Esophagus mucosa (tissue), 1 donor: ENCODE results near the gene RERE. TPM values are rescaled to one million over a fixed set of nuclear protein-coding genes. Genes with fewer than 3 reads are reported as not detected.
"Not testable (repeated sequence)": the region's sequence is repeated elsewhere in the genome, so short reads cannot be mapped to it uniquely, and the experiment has no call there.

ENCODE experiments used
- ATAC-seq: fragments of 200-7000 bp; cut with Tn5 transposase; one replicate; pipeline ENCODE4 v1.9.1; 2020
- total RNA-seq: library from RNA; stranded (reverse); gene quantifications from one replicate; pipeline ENCODE4 v1.2.4, GENCODE V29; 2023
- donor health status: DM: yes; HTN: yes; CAD: no.

RERE gene
- total RNA-seq, 1 donor from 2014 or later, result 33.0 TPM

DNA sequence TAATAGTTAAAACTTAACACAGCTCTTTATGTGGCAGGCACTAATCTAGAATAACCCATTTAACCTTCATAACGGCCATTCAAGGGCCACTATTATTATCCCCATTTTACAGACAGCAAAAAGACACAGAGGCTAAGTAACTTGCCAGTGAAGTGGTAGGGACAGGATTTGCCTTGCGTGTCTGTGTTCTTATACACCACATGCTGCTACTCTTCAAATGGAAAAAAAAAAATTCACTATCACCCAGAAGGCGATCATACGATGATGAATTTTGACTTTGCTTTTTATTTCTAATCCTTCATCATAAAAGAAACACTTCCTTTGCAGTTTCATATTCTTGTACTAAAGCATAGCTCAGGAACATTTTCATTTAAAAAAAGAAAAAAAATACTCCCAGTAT lies 65.5 kb downstream of the RERE start:
- ATAC-seq, result no peak

GRCh38 chr1:8747879-8748825 lies 69.3 kb downstream of the RERE start:
- ATAC-seq, result no peak

DNA sequence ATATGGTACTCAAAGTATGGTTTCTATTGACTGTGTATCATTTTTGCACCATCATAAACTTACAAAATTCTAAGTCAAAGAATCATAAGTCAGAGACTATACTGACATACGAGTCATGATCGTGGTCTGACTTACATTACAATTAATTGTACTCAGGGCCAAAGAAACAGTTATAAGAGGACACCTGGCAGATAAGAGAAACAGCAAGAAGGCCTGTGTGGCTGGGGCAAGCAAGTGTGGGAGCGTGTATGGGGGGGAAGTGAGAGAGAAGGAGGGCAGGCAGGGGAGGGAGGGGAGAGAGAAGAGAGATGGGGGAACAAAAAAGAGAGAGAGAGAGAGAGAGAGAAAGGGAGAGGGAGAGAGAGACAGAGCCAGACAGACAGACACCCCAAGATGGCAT lies 70.9 kb downstream of the RERE start:
- ATAC-seq, result no peak

DNA sequence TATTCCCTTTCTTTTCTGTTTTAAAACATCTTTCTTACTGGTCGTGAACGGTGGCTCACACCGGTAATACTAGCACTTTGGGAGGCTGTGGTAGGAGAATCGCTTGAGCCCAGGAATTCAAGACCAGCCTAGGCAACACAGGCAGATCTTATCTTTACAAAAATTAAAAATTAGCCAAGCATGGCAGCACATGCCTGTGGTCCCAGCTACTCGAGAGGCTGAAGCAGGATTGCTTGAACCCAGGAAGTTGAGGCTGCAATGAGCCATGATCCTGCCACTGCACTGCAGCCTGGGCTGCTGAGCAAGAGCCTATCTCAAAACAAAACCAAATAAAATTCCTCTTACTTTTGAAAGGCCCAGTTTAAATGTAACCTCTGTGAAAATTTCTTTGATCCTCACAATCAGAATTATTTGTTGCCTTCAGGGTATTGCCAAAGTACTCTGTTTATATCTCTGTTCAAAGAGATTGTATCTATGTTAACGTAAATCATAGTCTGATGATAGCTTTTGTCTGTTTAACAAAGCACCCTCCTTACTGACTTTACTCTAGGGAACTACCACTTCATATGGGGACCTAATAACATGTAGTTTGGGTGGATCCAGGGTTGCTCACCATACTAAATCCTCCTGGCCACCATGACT lies 71.6 kb downstream of the RERE start:
- ATAC-seq, result no peak

GRCh38 chr1:8745346-8745745 lies 72.1 kb downstream of the RERE start:
- ATAC-seq, result no peak

- no peak for ATAC-seq
Observed at GRCh38 chr1:8742022-8742924, 75.2 kb downstream of the RERE start.

DNA sequence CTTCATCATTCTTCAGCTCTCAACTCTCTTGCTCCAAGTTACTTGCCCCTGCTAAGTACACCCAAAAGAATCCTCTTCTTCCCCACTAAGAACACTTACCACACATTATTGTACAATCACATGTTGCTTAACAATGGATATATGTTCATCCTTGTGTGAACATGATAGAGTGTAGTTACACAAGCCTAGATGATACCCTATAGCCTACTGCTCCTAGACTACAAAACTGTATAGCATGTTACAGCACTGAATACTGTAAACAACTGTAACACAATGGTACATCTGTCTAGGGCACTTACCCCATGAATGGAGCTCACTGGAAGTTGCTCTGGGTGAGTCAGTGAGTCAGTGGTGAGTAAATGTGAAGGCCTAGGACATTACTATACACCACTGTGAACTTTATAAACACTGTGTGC lies 77.4 kb downstream of the RERE start:
- ATAC-seq, result peak; percentile 85

DNA sequence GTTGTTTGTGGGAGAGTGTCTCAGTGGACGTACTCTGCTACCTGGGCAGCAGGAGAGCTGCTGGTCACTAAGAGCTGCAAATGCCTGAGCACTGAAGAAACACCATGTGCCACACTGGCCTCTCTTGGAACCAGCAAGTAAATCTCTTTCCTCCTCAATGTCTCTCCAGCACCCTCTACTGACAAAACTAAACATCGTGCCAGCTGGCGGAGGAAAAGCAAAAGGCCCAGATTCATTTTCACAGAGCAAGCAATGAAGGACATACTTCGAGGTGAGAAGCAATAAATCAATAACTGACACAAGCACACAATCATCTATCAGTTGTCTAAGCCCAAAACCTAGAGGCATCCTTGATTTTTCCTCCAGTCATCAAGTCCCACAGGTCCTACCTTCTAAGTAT lies 78.1 kb downstream of the RERE start:
- ATAC-seq, result no peak

DNA sequence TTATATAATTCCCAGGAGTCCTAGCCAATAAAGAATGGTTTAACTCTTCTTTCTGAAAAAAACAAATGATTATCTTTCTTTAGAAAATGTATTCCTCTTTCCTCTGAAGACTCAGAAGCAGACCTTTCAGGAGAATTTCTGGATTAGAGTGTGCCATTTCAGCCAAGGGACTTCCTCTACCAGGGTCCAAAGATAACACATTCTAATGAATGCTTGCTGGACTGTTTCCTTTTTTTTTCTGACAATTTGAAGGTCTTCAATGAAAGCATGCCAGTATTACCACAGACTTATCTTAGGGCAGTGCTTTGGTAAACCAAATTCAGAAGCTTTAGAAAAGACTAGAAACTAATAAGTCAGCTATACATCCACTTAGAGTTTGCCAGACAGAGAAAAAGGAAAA lies 80.5 kb downstream of the RERE start:
- ATAC-seq, result no peak

GRCh38 chr1:8733484-8733883 lies 84.0 kb downstream of the RERE start:
- peak; percentile 94 for ATAC-seq

DNA sequence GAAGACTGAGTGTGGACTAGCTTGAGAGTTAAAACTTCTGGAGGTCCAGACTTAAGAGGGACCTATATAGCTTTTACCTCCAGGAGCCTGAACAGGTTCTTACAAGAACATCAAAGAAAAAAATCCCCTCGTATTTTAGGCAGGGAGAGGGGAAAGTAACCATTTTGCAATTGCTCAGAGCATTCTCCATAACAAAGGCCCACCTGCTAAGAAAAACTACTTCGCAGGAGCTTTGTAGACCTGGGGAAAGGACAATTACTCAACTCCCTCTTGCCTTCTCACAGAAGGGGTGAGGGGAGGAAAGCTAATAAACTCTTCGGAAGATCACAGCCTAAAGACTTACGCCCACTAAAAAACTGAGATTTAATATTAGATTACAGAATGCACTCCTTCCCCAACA lies 86.3 kb downstream of the RERE start:
- no peak for ATAC-seq

GRCh38 chr1:8728464-8728863 lies 89.0 kb downstream of the RERE start:
- no peak for ATAC-seq

DNA sequence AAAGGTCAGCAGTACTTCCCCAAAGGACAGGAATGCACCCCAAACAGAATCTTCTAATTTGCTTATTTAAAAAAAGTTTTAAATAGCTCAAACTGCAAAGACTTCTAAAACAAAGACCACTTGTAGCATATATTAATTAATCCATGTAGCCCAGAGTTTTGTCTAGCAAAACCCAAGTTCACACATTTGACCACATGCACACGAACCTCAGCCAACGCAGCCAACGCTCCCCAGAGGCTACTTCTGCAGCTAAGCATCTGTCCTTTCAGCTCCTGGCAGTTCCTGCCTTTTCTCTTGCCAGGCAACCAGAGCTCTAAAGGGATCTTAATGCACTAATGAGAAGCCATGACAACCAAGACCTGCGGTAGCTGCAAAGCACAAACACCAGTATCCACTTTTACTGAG lies 89.6 kb downstream of the RERE start:
- ATAC-seq, result no peak

- not testable (repeated sequence) for ATAC-seq
Observed at GRCh38 chr1:8727316-8727715, 90.1 kb downstream of the RERE start.

DNA sequence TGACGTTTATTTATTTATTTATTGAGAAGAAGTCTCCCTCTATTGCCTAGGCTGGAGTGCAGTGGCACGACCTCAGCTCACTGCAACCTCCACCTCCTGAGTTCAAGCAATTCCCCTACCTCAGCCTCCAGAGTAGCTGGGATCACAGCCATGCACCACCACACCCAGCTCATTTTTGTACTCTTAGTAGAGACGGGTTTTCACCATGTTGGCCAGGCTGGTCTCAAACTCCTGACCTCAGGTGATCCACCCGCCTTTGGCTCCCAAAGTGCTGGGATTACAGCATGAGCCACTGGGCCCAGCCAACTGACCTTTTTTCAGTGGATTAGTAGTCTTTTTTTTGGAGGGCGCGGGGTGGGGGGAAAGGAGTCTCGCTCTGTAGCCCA lies 90.6 kb downstream of the RERE start:
- not testable (repeated sequence) for ATAC-seq

DNA sequence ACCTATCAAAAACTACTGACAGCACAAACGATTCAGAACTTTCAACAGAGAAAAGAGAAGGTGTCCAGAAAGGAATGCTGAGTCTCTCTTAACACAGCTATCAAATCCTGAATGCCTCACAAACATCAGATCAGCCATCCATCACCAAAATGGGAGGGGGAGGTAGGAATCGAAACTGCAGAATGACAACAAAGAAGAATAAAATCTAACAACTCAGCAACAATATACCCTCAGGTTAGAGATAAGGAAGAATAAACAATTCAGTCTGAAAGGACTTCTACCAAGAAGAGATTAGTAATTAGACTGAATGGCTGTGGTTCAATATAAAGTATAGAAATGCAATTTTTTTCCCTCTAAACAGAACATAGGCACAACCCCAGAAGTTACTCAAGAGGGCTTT lies 94.4 kb downstream of the RERE start:
- no peak for ATAC-seq

DNA sequence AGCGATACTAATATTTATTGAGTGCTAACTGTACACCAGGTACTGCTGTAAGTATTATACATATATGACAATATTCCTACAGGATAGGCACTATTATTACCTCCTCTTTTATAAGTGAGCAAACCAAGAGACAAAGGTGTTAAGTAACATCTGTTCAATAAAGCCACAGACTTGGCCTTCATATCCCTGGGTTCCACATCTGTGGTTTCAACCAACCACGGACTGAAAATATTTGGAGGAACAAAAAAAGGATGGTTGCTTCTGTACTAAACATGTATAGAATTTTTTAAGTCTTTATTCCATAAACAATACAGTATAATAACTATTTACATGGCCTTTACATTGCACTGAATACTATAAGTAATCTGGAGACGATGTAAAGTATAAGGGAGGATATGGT lies 95.1 kb downstream of the RERE start:
- no peak for ATAC-seq

GRCh38 chr1:8721679-8722324 lies 95.6 kb downstream of the RERE start:
- no peak for ATAC-seq

- ATAC-seq, result no peak
Observed at GRCh38 chr1:8720347-8720746, 97.1 kb downstream of the RERE start.

DNA sequence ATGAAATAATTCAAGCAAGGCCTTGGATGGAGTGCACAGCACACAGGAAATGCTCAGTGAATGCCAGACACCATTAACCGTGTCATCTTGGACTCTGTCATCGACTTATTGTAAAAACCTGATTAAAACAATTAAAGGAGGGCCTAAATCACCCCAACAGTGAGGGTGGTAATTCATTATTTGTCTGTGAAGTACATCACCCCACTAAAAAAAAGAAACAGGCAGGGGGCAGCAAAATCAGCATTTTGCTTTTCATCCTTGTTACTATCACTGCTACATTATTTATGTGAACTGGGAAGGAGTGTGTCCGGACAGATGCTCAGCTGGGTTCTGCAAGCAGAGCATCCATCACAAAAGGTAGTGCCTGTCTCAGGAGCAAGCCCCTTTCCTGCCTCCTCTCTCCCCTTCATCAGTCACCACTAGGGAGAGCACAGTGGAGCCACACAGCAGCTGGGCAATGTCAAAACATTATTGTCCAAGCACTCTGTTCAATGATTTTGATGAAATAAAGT lies 98.5 kb downstream of the RERE start:
- ATAC-seq, result no peak

GRCh38 chr1:8717148-8717547 lies 100.3 kb downstream of the RERE start:
- no peak for ATAC-seq

GRCh38 chr1:8716238-8716637 lies 101.2 kb downstream of the RERE start:
- no peak for ATAC-seq
